SK-N-SH treated with all-trans-retinoic acid at 6 μM for 48 hours (cell line): Measurements from ENCODE around the gene PLCB1.

Experiments used
- ATAC-seq: fragments of 200-7000 bp; cut with Tn5 transposase; 3 replicates; pipeline ENCODE4 v1.9.1; 2020; ENCODE audit warnings: mild to moderate bottlenecking, moderate library complexity
- ARNTL ChIP-seq: fragments of 450-650 bp; formaldehyde crosslinking; IDR thresholded peaks from 2 replicates; pipeline ENCODE4 v1.5.0; 2020; ENCODE audit warnings: low read depth, mild to moderate bottlenecking, moderate library complexity, borderline replicate concordance
- BACH2 ChIP-seq: fragments of 250-450 bp; sonication (Bioruptor Pico); IDR thresholded peaks from 2 replicates; pipeline ENCODE4 v1.9.0; 2021; ENCODE audit warnings: mild to moderate bottlenecking, borderline replicate concordance
- CREB5 ChIP-seq: fragments of 250-450 bp; sonication (Bioruptor Pico); IDR thresholded peaks from 2 replicates; pipeline ENCODE4 v1.5.1; 2020; ENCODE audit warnings: low read depth, mild to moderate bottlenecking, moderate library complexity
- CSDC2 ChIP-seq: fragments of 250-450 bp; sonication (Bioruptor Pico); IDR thresholded peaks from 2 replicates; pipeline ENCODE4 v1.5.0; 2020; ENCODE audit warnings: mild to moderate bottlenecking, moderate library complexity
- CSRNP3 ChIP-seq: fragments of 250-450 bp; sonication (Bioruptor Pico); IDR thresholded peaks from 2 replicates; pipeline ENCODE4 v1.5.1; 2021; ENCODE audit warnings: mild to moderate bottlenecking, moderate library complexity
- ESRRG ChIP-seq: fragments of 250-450 bp; sonication (Bioruptor Pico); IDR thresholded peaks from 2 replicates; pipeline ENCODE4 v1.6.1; 2021; ENCODE audit warnings: mild to moderate bottlenecking
- ISL1 ChIP-seq: fragments of 250-450 bp; sonication (Bioruptor Pico); IDR thresholded peaks from 2 replicates; pipeline ENCODE4 v2.1.2; 2022; ENCODE audit warnings: mild to moderate bottlenecking, moderate library complexity
- OSR1 ChIP-seq: fragments of 250-450 bp; sonication (Bioruptor Pico); IDR thresholded peaks from 2 replicates; pipeline ENCODE4 v1.8.0; 2022; ENCODE audit warnings: moderate library complexity, mild to moderate bottlenecking, inconsistent platforms
- PATZ1 ChIP-seq: fragments of 250-450 bp; sonication (Bioruptor Pico); IDR thresholded peaks from 2 replicates; pipeline ENCODE4 v1.8.0; 2020; ENCODE audit warnings: mild to moderate bottlenecking, moderate library complexity, borderline replicate concordance
- POU6F1 ChIP-seq: fragments of 250-450 bp; sonication (Bioruptor Pico); IDR thresholded peaks from 2 replicates; pipeline ENCODE4 v1.8.0; 2021; ENCODE audit warnings: low read depth, mild to moderate bottlenecking, moderate library complexity, borderline replicate concordance
- PPARA ChIP-seq: fragments of 250-450 bp; sonication (Bioruptor Pico); IDR thresholded peaks from 2 replicates; pipeline ENCODE4 v1.5.0; 2020; ENCODE audit warnings: mild to moderate bottlenecking, borderline replicate concordance
- RARB ChIP-seq: fragments of 250-450 bp; sonication (Bioruptor Pico); IDR thresholded peaks from 2 replicates; pipeline ENCODE4 v1.8.0; 2021; ENCODE audit warnings: mild to moderate bottlenecking, moderate library complexity
- SNAI2 ChIP-seq: fragments of 250-450 bp; sonication (Bioruptor Pico); IDR thresholded peaks from 2 replicates; pipeline ENCODE4 v1.5.0; 2020; ENCODE audit warnings: mild to moderate bottlenecking, moderate library complexity
- TCF4 ChIP-seq: fragments of 250-450 bp; sonication (Bioruptor Pico); IDR thresholded peaks from 2 replicates; pipeline ENCODE4 v1.8.0; 2021; ENCODE audit warnings: mild to moderate bottlenecking, moderate library complexity, borderline replicate concordance
- TOX ChIP-seq: fragments of 250-450 bp; sonication (Bioruptor Pico); IDR thresholded peaks from 2 replicates; pipeline ENCODE4 v1.8.0; 2021; ENCODE audit warnings: mild to moderate bottlenecking, moderate library complexity, borderline replicate concordance
- ZC3H10 ChIP-seq: fragments of 250-450 bp; sonication (Bioruptor Pico); IDR thresholded peaks from 2 replicates; pipeline ENCODE4 v1.5.1; 2021; ENCODE audit warnings: mild to moderate bottlenecking, moderate library complexity
- ZFP3 ChIP-seq: fragments of 250-450 bp; sonication (Bioruptor Pico); IDR thresholded peaks from 2 replicates; pipeline ENCODE4 v1.5.0; 2020; ENCODE audit warnings: mild to moderate bottlenecking, moderate library complexity
- ZFP30 ChIP-seq: fragments of 450-650 bp; formaldehyde crosslinking; IDR thresholded peaks from 2 replicates; pipeline ENCODE4 v1.5.0; 2022; ENCODE audit warnings: mild to moderate bottlenecking, moderate library complexity
- ZNF565 ChIP-seq: fragments of 450-650 bp; formaldehyde crosslinking; conservative IDR thresholded peaks from 2 replicates; pipeline ENCODE4 v1.5.0; 2020; ENCODE audit warnings: low read depth, mild to moderate bottlenecking, moderate library complexity
- ZNF70 ChIP-seq: fragments of 450-650 bp; formaldehyde crosslinking; IDR thresholded peaks from 2 replicates; pipeline ENCODE4 v1.5.0; 2020; ENCODE audit warnings: mild to moderate bottlenecking, moderate library complexity
- ZNF8 ChIP-seq: fragments of 450-650 bp; formaldehyde crosslinking; IDR thresholded peaks from 2 replicates; pipeline ENCODE4 v1.5.0; 2020; ENCODE audit warnings: mild to moderate bottlenecking, moderate library complexity

PLCB1 gene

GRCh38 chr20:8175741-8176675 is 43.9 kb downstream of the PLCB1 start:
- ATAC-seq, result no peak
- TF ChIP-seq ISL1, result no peak

GRCh38 chr20:8183526-8183925 is 51.5 kb downstream of the PLCB1 start:
- TF ChIP-seq ISL1 (no peak), ZFP30 (CRISPR knock-in tag) (no peak), ARNTL (no peak), BACH2 (CRISPR knock-in tag) (no peak), ZNF70 (CRISPR knock-in tag) (no peak), ZC3H10 (CRISPR knock-in tag) (no peak), POU6F1 (CRISPR knock-in tag) (no peak), CSDC2 (CRISPR knock-in tag) (no peak), SNAI2 (no peak), ZNF565 (CRISPR knock-in tag) (no peak), TOX (CRISPR knock-in tag) (no peak), PPARA (CRISPR knock-in tag) (no peak), ESRRG (CRISPR knock-in tag) (no peak), ZFP3 (no peak), OSR1 (CRISPR knock-in tag) (no peak), CREB5 (no peak)
- no peak for ATAC-seq

- TF ChIP-seq TCF4 (CRISPR knock-in tag) (no peak), ARNTL (no peak), OSR1 (CRISPR knock-in tag) (no peak), CSRNP3 (CRISPR knock-in tag) (no peak), ESRRG (CRISPR knock-in tag) (no peak), CSDC2 (CRISPR knock-in tag) (no peak), RARB (CRISPR knock-in tag) (no peak), PATZ1 (CRISPR knock-in tag) (no peak), TOX (CRISPR knock-in tag) (no peak)
- ATAC-seq, result no peak
These were observed 55.7 kb downstream of the PLCB1 start for GRCh38 chr20:8187740-8188139.

GRCh38 chr20:8190043-8190880 is 58.2 kb downstream of the PLCB1 start:
- ATAC-seq, result no peak
- no peak for TF ChIP-seq ESRRG (CRISPR knock-in tag)
- no peak for TF ChIP-seq ZNF8 (CRISPR knock-in tag)
- TF ChIP-seq RARB (CRISPR knock-in tag), result no peak
- no peak for TF ChIP-seq ARNTL
- no peak for TF ChIP-seq CSRNP3 (CRISPR knock-in tag)
- TF ChIP-seq SNAI2, result no peak
- no peak for TF ChIP-seq ZNF565 (CRISPR knock-in tag)
- no peak for TF ChIP-seq TOX (CRISPR knock-in tag)
- TF ChIP-seq ZNF70 (CRISPR knock-in tag), result no peak
